HG03439 (cell line): ENCODE measurements around the gene LSM2.
A peak's percentile ranks its signal among the peaks of the same experiment; 100 is the strongest.
"Not testable (repeated sequence)": the region's sequence is repeated elsewhere in the genome, so short reads cannot be mapped to it uniquely, and the experiment has no call there.

Experiments used
- ATAC-seq: cut with Tn5 transposase; IDR thresholded peaks from one replicate; pipeline ENCODE4 v1.9.1; 2021; ENCODE audit warnings: mild to moderate bottlenecking, moderate library complexity; ENCODE audit not compliant: unreplicated experiment

LSM2 gene

GRCh38 chr6:31799781-31800180 is 7.0 kb downstream of the LSM2 start:
- ATAC-seq = no peak

DNA sequence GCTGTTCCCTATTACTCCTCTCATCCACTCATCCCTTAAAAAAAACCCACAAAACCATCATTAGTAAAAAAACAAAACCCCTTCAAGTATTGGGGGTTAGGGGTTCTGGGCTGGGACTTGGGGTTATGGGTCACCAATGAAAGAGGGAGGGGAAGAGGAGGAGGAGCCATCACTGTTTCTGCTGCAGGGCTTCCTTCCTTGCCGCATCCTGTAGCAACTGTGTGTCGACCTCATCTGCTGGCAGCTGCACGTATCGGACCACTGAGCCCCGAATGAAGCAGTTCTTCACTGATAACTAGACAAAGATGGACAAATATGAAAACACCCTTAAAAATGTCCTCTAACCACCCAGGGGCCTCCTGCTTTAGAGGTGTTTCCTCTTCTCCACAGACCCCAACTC is 9.2 kb downstream of the LSM2 start:
- ATAC-seq = no peak

DNA sequence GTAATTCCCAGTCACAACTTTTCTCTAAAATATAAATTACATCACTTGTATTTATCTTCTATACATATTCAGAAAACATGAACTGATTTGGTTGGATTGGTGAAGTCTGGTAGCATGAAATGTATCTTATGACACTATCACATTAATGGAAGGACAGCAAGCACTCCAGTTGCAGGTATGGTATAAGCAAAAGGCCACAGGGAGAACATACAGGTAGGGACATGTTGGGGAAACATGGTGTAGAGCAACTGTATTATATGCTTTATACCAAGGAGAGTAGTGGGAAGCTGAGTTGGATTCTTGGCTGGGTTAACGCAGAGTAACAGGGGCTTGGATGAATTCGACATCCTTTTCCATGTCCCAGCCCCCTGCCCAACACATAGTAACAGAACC is 9.8 kb downstream of the LSM2 start:
- ATAC-seq = no peak

DNA sequence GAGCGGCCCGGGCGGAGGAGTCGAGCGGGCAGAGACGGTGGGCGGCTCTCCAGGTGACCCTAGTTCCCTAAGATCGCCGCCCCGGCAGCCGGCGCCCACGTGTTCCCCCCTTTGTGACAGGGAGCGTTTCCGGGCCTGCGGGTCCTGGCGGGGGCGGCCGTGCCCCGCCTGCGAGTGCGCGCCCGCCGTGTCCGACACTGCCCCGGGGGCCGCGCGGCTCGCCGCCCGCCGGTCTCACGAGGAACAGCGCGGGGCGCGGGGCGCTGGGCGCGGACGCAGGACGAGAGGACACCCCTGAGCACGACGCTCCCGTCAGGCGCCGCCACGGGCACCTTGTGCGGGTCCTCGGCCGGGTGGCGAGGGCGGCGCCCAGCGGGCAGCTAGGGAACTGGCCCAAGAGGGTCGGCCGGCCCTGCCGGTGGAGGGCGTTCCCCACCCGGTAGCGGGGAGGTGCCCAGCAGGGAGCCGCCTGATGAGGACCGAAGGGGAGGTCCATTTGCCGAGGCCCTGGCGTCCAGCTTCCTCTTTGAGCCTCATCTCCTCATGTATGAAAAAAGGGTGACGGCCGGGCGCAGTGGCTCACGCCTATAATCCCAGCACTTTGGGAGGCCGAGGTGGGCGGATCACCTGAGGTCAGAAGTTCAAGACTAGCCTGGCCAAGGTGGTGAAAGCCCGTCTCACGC is 11.0 kb downstream of the LSM2 start, which contains the start of gene VARS1:
VARS1 (minus strand) TSS at position 137 of the 683 bp plus-strand sequence. CDS start 535 bp downstream, outside the sequence.
- peak; percentile 72 for ATAC-seq

GRCh38 chr6:31794866-31795615 is 11.7 kb downstream of the LSM2 start:
- peak; percentile 8 for ATAC-seq

DNA sequence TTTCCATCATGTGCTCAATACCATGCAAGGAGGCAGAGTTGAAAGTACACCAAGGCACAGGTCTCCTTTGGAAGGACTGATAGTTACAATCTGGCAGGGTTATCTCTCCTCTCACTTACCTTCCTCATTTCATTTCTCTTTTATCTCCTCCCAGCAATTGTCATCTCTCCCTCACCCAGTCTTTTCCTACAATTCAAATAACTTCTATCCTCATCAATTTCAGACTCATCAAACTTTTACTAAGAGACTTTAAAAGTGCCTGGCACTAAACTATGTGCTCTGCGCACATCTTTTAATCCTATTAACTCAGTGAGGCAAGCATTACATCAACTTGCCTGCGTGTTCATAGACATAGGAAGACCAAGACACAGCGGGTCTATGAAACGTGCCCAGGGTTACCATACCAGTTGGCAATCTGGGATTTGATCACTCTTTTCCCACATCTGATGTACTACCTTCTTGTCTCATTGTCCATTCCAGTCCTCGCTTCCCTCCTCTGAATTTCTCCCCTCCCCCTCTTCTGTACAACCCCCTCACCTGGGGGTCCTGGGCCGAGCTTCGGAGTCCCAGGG is 12.4 kb downstream of the LSM2 start:
- ATAC-seq = no peak

- not testable (repeated sequence) for ATAC-seq
Measured at GRCh38 chr6:31793927-31794245, 12.9 kb downstream of the LSM2 start.

DNA sequence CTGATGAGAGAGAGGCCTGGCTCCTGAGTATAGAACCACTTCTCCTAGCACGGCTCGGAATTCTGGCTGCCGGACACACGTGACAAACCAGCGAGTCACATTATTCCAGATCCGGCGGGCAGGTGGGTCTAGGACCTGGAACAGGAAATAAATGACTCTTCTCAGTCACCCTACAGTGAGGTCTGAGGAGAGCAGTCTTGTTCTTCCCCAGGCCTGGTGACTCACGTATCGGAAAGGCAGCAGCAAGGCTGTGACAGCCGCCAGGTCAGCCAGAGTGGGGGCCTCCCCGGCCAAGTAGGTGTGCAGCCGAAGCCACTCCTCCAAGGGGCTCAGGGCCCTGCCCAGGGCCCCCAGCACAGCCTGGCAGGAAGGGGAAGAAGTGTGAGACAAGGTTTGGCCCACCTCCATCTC is 14.0 kb downstream of the LSM2 start:
- ATAC-seq = no peak

- ATAC-seq = no peak
Measured at GRCh38 chr6:31792090-31792374, 14.7 kb downstream of the LSM2 start.

DNA sequence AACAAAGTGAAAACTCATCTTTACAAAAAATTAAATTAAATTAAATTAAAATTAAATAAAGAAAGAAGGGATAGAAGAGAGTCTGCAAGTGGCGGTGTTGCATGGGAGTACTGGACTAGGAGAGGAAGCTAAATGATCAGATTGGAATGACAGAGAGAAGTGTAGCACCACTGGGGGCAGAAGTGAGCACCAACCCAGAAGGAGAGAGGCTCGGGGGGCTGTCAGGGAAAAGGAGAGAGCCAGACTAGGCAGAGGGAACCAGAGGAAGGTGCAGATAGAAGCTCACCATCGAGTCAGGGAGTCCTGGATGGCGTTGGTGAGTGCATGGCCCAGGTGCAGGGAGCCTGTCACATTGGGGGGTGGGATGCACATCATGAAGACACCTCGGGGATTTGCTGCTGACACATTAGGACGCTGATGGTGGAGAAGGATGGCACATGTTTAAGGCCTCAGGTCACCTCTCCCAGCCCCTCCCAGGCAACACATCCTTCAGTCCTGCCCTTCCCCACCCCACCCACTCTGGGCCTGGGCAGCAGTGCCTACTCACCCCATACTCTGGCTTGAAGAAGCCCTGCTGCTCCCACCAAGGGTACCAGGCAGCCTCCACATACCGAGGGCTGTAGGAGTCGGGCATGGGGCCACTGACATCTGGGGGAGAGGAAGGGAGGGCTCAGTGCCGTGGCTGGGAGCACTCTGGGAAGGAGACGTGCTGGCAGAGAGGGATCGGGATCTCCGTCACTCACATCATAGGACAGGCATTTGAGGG is 15.3 kb downstream of the LSM2 start:
- ATAC-seq = no peak

DNA sequence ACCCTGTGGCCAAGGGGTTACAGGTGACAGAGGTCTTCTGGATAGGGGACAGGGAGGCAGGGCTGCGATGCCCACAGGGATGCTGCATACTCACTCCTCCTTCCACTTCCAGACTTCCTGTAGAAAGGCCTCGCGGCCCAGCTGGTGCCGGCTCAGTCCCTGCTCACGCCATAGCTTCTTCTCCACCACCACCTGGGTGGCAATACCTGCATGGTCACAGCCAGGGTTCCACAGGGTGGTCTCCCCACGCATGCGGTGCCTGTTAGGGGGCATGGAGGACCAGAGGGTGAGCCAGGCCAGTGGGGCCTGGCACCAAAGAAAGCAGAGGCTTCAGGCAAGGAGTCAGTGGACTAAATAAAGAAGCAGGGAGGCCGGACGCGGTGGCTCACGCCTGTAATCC is 21.3 kb downstream of the LSM2 start:
- ATAC-seq = no peak

DNA sequence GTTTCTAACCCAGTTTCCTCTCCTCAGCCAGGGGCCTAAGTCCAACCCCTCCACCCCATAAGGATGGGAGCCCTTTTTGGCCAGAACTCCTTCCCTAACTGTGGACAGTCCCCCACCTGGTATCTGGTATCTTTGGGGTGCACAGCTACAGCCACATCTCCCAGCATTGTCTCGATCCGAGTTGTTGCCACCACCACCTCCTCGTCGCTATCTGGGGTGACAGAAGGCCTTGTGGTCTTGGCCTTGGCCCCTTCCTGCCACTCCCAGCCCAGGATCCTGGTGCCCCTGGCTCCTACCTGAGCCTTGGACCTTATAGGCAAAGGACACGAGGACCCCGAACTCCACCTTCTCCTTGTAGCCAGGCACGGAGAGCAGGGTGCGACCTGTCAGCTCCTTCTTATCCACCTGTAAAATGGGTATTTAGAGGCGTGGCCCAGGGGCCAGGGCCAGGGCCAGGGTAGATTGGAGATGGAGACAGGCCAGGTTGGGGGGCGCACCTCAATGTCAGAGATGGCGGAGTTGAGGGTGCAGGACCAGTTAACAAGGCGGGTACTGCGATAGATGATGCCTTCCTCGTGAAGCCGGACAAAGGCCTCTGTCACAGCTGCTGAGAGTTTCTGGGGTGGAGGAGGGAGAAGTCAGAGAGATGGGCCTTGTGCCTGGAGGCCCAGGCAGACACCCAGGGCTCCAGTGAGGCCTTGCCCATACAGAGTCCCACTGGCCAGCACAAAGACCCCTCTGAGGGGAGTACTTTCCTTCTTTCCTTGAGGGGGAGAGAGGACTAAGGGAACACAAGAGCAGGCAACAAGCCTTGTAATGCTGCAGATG is 22.5 kb downstream of the LSM2 start:
- ATAC-seq = no peak

DNA sequence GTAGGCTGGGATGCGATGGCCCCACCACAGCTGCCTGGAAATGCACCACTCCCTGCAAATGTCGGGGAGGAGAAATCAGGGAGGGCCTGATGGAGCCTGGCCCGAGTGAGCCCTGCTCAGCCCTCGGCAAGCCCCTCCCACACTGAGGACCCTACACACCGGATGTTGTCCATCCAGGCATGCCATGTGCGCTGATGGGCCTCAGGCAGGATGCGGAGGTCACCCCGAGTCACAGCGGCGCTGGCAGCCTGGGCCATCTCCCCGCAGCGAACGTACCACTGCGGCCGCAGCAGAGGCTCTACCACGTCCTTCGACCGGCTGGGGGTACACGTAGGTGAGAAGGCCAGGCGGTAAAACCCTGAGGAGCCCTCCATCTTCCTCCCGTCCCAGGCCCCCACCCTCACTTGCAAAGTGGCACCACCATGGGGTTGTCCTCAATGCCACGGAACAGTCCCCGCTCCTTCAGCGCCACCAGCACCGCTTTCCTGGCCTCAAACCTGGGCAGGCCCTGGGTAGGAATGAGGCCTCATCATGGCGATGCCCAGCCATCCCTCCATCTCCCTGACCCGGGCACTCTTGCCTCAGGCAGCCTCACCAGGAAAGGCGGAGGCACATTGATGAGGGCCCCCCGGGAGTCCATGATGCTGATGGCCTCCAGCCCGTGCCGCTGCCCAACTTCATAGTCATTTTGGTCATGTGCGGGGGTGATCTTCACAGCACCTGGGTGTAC is 24.5 kb downstream of the LSM2 start:
- no peak for ATAC-seq

DNA sequence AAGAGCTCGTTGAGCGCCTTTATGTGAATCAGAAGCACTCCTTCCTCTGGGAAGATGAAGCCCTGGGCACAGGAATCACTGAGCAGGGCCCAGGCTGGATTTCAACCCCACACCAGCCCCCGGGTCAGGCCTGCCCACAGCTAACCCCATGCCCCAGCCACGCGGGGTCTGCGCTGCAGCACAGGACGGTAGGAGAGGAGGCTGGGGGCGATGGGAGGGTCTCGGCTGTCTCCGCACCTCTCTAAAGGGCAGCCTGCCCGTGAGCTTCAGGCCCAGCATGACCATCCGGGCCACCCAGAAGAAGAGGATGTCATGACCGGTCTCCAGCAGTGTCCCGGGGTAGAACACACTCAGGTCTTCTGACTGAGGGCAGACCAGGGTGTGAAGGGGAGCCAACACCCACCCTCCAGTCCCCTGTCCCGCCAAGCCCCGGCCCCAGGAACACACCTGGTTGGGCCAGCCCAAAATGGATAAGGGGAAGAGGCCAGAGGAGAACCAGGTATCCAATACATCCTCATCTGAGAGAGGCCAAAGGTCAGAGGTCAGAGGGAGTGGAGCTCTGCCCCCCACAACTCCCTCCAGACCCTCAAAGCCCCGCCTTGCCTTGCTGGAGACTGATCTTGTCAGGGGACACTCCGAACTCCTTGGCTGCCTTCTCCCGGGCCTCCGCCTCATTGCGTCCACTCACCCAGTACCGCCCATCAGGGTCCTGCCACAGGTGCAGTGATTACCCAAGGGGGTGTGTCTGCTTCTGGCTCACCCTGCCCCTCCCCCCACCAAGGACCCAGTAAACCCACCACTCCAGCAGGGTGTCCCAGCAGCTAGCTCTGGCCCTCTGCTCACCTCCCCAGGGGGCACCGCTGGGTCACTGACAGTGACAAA is 25.3 kb downstream of the LSM2 start:
- ATAC-seq = no peak

GRCh38 chr6:31780507-31781243 is 26.1 kb downstream of the LSM2 start:
- no peak for ATAC-seq

DNA sequence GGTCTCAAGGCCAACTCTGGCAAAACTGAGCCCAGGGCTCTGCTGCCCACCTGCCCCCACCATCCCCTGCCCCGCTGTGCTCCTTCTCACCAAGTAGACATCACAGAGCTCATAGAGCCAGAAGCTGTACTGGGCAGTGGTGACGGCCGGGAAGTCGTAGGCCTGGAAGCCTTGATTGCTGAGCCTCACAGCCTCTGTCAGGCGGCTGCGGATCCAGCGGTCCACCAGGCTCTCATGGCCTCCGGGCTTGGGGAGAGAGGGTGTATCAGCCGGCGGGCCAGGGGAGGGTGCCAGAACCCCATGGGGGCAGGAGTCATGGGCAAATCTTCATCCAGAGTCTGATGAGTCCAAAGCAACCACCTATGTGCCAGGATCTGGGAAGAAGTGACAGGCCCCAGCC is 26.9 kb downstream of the LSM2 start:
- no peak for ATAC-seq

DNA sequence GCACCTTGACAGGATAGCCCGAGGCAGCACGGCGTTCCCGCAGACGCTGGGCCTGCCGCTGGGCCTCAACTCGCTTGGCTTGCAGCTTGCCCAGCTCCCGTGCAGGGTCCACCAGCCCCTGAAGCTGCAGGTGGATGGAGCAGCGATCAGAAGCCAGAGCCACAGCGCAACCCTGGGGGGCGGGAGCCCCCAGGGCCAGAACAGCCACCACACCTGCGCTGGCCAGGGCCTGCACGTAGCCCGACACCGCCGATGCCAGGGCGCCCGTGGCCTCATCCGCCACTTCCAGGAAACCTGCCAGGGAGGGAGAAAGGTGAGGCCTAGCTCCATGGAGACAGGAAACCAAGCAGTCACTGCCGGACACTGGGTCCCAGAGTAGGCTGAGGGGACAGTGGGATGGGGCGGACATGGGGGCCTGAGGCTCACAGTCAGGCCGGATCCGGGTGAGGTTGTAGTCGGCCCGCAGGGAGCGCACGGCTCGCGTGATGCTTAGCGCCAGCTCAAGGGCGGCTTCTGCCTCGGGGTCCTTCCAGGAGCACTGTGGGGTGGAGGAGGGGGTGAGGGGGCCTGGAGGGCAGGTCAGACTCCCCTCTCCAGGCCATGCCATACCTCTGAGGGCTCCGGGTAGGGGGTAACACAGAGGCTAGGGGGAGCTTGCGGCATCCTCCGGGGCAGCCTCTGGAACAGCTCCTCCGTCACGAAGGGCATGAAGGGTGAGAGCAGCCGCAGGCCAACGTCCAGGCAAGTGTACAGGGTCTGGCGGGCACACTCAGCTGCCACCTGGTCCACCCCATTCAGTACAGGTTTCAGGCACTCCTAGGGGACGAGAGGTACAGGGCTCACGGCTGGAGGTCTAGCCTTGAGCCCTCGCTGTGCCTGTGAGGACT is 27.5 kb downstream of the LSM2 start:
- no peak for ATAC-seq

DNA sequence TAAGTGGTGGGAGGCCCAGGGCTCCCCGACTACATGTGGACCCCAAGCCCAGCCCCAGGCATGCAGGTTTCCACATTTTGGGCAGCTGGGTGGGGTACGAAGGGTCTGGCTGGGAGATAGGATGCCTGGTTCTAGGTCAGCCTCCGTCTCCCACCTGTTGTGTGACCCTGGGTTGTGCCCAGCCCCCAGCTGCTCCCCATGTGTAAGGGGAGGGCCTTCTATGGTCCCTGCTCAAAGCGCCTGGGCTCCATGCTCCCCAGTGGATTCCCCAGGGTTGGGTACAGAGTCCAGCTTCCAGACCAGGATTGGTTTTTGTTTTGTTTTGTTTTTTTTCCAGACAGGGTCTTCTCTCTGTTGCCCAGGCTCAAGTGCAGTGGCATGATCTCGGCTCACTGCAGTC is 28.6 kb downstream of the LSM2 start:
- ATAC-seq = no peak
